ENCODE results near the gene LCE2B.

LCE2B gene

DNA sequence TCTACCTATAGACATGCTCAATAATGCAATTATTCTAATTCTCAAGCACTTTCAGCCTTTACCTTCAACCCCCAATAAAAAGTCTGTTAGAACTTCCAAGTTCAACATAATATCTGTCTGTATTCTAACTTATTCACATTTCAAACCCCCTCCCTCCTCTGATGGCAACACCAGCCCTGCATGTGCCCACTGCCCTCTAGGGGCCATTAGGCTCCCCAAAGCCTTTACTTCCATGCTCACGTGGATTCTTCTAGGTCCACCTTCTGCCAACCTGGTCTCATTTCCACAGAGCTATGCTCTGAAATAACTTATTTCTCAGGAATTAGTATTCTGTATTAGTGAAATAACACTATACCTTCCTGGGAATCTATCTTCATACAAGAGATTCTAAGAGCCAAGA lies 49.7 kb downstream of the LCE2B start:
- no peak for DNase-seq (ENCODE audit: low read depth)
